Measurements from ENCODE around the gene PLEKHH3.
A peak's percentile ranks its signal among the peaks of the same experiment; 100 is the strongest.

Gene PLEKHH3

DNA sequence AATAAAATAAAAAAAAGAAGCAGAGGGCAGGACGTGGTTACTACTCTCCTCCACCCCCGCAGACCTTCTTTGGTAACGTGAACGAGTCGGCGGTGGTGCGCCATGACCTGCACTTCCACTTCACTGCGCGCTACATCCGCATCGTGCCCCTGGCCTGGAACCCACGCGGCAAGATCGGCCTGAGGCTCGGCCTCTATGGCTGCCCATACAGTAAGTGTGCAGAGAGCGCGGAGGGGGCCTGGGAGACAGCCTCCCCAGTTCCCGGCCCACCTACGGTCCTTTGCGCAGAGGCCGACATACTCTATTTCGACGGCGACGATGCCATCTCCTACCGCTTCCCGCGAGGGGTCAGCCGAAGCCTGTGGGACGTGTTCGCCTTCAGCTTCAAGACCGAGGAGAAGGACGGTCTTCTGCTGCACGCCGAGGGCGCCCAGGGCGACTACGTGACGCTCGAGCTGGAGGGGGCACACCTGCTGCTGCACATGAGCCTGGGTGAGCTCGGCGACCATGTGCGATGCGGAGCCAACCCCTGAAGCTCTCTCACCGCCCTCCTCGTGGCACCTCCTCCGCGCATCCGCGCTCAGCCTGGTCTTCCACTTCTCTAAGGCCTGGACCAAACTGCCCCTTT lies 8.2 kb upstream of the PLEKHH3 start:
- DNase-seq: no peak

DNA sequence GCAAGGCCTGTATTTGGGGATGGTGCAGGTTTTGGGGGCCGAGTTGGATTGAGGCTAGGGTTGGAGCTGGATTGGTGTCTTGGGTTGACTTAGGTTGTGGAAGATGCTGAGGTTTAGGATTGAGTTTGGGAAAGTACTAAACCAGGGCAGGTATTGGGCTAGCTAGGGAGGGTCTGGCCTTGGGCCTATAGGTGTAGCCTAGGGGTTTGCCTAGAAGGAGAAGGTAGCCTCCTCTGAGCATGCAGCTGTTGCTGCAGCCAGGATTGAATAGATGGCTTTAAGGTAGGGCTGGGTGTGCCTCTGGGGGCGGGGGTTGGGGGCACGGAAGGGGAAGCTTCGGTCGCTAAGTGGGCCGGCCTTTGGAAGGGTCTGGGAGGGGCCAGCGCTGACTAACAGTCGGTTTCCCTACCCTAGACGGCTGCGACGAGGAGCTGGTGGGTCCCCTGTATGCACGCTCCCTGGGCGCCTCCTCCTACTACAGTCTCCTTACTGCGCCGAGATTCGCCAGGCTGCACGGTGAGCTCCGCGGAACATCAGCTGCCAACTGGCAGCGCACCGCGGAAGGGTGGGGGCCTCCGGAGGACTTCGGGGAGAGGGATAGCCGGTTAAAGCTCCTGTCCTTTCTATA lies 6.7 kb upstream of the PLEKHH3 start:
- DNase-seq: no peak

DNA sequence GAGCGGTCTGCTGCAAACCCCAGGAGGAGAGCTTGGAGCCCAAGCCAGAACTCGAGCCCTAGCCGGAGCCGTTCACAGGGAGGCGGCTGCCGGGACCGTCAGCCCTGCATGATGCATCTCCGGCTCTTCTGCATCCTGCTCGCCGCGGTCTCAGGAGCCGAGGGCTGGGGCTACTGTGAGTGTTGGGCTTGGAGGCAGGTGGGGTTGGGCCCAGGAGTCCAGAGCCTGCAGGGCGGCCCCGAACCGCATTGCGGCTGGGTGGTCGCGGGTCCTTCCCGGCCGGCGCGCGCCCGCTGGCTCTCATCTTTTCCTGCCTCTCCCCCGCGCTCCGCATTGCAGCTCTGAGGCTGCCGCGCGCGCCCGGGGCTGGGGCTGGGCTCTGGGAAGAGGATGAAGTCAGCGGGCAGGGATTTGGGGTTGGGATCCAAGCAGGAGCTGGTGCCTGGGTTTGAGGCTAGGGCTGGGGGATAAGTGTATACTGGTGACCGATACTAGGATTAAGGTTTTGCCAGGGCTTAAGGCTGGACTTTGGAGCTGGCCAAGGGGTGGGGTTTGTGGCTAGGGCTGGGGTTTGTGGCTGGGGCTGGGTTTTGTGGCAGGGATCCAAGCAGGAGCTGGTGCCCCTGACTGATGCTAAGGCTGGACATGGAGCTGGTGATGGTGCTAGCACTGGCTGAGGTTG lies 6.1 kb upstream of the PLEKHH3 start:
- no peak for DNase-seq

DNA sequence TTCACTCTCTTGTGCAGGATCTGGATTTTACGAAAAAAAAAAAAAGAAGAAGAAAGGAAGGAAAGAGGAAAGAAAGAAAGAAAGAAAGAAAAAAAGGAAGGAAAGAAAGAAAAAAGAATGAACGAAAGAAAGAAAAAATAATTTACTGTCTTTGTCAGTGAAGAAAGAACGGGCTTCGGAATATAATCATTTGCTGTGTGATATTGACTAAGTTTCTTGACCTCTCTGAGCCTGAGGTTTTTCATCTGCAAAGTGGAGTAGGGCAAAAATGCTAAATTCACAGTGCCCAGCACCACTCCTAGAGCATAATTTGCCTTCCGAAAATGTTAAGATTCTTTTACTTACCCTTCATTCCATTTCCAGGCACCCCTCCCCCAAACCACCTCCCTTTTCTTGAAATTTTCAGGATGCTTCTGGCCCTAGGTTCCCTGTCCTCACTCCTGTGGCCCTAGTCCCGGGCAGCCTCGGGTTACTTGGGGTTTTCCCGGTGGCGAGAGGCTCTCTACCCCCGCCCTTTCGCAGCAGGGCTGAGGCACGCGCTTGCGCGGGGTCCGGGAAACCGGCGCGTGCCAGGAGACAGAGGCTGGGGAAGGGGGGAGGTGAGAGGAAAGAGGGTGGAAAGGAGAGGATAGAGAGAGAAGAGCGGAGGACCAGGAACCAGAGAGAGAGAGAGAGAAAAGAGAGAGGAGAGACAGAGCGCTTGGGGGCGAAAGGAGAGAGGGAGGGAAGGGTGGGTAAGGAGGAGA lies 5.4 kb upstream of the PLEKHH3 start, which contains the start of gene CNTNAP1:
Gene CNTNAP1, plus strand, starts transcription at position 556 of the 746 bp plus-strand sequence. CDS start 299 bp downstream, outside the sequence.
- peak in 1 of 2 donors; percentile 29 for DNase-seq

DNA sequence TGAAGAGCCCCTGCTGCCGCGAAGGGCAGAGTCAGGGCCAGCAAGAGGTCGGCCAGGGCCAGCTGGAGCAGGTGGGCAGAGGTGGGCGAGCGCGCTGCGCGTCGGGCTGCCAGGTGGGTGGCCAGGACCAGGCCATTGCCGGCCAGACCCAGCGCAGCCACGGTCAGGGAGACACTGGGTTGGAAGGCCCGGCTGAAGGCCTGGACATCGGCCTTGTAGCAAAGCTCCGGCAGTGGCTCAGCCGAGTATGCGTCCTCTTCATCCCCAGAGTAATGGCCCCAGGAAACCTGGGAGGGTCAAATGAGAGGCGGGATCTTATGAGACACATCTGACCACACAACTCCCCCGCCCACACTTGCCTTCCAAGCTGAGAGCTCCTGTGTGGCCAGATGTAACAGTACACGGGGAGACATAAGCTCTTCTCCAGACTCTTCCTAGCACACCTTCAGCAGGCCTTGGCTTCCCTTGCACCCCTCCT lies 3.6 kb upstream of the PLEKHH3 start:
- DNase-seq: no peak

GRCh38 chr17:42679492-42680330 lies 2.9 kb upstream of the PLEKHH3 start:
- peak; percentile 77 to 79 for DNase-seq

DNA sequence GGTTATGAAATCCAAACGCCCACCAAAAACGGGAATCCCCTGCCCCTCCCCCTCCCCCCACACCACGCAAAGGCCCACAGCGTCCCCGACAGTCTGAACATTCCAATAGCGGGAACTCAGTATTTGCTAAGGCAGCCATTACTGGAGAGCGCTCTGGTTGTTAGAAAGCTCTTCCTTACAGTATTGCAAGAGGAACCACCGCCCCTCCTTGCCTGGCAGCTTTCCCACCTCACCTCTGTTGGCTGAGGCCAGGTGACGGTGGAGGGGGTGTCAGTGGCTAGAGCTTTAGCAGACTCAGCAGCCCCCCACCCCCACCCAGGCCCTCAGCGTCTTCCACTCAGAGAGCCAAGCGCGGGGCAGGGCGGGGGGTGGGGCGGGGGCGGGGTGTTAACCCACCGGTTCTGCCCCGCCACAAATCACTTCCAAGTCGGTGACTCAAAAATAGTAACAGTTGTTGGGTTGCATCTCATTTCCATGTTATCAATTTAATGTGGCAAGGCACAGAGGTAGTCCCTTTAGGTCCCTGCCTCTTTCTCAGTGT lies 2.2 kb upstream of the PLEKHH3 start:
- peak in 1 of 2 donors; percentile 50 for DNase-seq

DNA sequence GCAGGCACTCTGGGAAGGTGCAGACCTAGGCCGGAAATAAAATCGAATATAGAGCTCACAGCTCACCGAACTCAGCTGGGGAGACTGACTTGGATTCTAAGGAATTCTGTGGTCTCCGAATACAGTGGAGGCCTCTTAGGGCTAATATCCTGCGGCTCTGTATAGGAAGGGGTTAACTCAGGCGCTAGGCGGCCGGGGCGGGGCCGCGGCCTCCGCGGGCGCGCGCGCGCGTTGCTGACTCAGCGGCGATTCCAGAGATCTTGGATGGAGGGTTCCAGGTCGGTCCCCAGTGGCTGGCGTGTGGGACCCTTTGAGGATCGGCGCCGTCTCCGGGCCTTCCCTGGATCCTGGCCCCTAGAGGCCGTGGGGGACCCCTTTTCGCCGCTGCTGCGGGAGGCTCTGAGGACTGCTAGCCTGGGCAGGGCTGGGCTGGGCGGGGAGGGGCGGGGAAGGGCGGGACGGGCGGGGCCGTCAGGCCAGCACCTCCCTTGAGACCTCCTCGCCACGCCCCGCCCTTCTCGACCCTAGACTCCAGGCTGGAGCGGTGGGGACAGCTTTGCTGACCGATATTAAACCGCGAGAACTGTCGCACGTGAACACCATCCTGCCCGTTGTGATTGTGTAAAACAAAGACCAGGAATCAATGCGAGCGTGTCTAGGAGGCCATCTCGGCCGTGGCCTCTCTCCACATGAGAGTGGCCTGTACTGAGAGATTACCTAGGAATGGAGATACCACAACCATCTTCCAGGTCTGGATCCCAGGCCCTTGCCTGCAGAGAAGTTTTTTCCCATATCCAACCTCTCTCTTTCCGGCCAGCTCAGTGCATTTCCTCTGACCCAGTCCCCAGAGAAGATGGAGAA lies 1.4 kb upstream of the PLEKHH3 start:
- peak; percentile 71 to 78 for DNase-seq

- peak; percentile 99 for DNase-seq
Measured at GRCh38 chr17:42677012-42677857, 441 bp upstream of the PLEKHH3 start.

GRCh38 chr17:42675965-42676423 lies 800 bp downstream of the PLEKHH3 start:
- DNase-seq: no peak

DNA sequence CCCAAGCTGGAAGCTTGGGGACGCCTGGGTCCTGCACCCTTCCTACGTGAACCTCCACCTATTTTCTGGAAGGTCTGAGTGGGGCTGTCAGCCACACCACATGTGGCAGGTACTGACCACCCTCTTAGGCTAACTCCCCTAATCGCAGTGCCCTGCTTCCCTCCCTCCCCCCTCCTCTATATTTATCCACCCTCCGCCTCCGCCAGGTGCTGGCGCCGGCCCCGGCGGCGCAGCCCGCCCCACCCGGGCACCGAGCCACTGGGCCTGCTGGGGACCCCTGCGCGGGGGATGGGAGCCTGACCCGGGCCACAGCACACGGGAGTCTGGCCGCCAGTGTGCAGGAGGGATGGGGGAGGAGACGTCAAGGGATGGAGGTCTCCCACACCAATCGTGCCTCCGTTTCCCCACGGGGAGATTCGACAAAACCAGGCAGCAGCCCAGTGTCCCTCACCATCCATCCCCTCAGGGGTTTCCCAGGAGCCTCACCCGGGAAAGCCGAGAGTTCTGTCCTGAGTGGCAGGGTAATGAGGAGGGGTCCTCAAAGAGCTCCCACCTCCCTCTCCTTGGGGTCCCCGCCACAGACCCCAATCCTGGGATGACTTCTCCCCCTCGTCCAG lies 1.3 kb downstream of the PLEKHH3 start:
- no peak for DNase-seq

DNA sequence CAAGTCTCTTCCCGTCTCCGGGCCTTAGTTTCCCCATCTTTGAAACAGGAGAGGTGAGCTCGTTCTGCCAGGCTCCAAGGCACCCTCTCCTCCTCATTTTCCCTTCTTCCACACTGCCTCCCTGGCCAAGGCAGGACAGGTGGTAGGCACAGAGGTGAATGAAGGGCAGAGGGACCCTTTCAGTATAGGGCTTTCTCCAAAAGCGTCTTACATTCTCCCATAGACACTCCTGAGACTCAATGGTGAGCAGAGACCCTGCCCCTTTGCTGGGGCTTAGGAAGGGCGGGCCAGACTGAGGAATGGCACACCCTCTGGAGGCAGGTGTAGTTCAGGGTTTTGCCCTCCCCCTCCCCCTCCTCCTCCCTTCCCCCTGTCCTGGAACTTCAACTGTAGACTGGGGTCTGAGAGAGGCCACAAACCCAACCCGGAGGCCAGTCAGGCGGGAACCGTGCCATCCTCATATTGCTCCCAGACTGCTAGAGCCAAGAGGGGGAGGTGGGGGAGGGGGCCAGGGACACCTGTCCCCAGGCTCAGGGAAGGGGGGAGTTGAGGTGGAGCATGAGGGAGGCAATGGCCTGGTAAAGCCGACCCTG lies 1.9 kb downstream of the PLEKHH3 start:
- DNase-seq: no peak

- peak; percentile 38 to 42 for DNase-seq
Measured at GRCh38 chr17:42673885-42674754, 2.7 kb downstream of the PLEKHH3 start.

GRCh38 chr17:42673266-42673884 lies 3.4 kb downstream of the PLEKHH3 start:
- DNase-seq: no peak

GRCh38 chr17:42672038-42672437 lies 4.8 kb downstream of the PLEKHH3 start:
- no peak for DNase-seq

- no peak for DNase-seq
Measured at GRCh38 chr17:42670789-42671657, 5.8 kb downstream of the PLEKHH3 start.
